ENCODE results near the gene EPS8L3.

GRCh38 chr1:109754738-109755137 lies 9.0 kb downstream of the EPS8L3 start:
- TF ChIP-seq CTCF (optimal IDR thresholded peaks at IDR 0.05 in 1 of 3, IDR thresholded peaks at IDR 0.05 in 1 of 3, conservative IDR thresholded peaks at IDR 0.05 in 1 of 3; ENCODE audit: extremely low read depth in 1 of 3, insufficient read depth in 2 of 3, low read length in 3 of 3) = no peak
- no peak for TF ChIP-seq EZH2 (IDR thresholded peaks at IDR 0.05; ENCODE audit: low read length)

Data from keratinocyte (primary cell).